ENCODE measurements around the gene JPH3. TPM values are rescaled to one million over a fixed set of nuclear protein-coding genes. Genes with fewer than 3 reads are reported as not detected.

JPH3 gene
- total and polyA plus RNA-seq, 3 experiments from 2014 or later: not detected

- CTCF ChIA-PET: interaction anchor here (1.1 kb wide), 1 partner anchor 9 kb away, joined by 3 read pairs; no protein-coding TSS in a partner anchor
- DNase-seq: peak in 1 of 5 donors; percentile 52
Observed at GRCh38 chr16:87560428-87561199, 41.7 kb upstream of the JPH3 start.

GRCh38 chr16:87561200-87562105, 40.9 kb upstream of the JPH3 start:
- Mint-ChIP-seq H3K4me3 (no peak overlapping the region), H3K9me3 (no peaks in the 10 kb centered on the region), H3K27ac (no peak overlapping the region), H3K27me3 (peaks cover 3 to 4% of the 10 kb centered on the region in 2 donors), H3K36me3 (no peaks in the 10 kb centered on the region), H3K4me1 (no peaks in the 10 kb centered on the region)
- ChIA-PET POLR2A (no interaction called here), CTCF (interaction anchor here (1.1 to 2.2 kb wide), 2 partner anchors 10 kb away, joined by 3 to 6 read pairs; no protein-coding TSS in a partner anchor)
- DNase-seq: no peak
- Histone ChIP-seq H3K4me1 (ENCODE audit: insufficient read depth, low read length) (no peaks in the 10 kb centered on the region), H3K4me3 (ENCODE audit: low read length) (no peak overlapping the region), H3K27ac (ENCODE audit: low read depth, low read length) (no peak overlapping the region), H3K36me3 (ENCODE audit: insufficient read depth, low read length) (no peaks in the 10 kb centered on the region), H3K9me3 (ENCODE audit: low read length) (no peaks in the 10 kb centered on the region), H3K27me3 (ENCODE audit: insufficient read depth, low read length, poor library complexity, severe bottlenecking) (no peaks in the 10 kb centered on the region)

More at GRCh38 chr16:87560428-87561199, 41.7 kb upstream of the JPH3 start:
- no peak overlapping the region for H3K4me3 ChIP-seq (ENCODE audit: low read length)
- no peaks in the 10 kb centered on the region for H3K9me3 Mint-ChIP-seq
- H3K4me1 Mint-ChIP-seq: no peaks in the 10 kb centered on the region
- H3K9me3 ChIP-seq (ENCODE audit: low read length): no peaks in the 10 kb centered on the region
- H3K27ac Mint-ChIP-seq: peak overlapping the region in 2 of 8 donors; percentile 73 to 78
- H3K4me3 Mint-ChIP-seq: no peak overlapping the region
- H3K36me3 ChIP-seq (ENCODE audit: insufficient read depth, low read length): no peaks in the 10 kb centered on the region
- no peaks in the 10 kb centered on the region for H3K27me3 ChIP-seq (ENCODE audit: insufficient read depth, low read length, poor library complexity, severe bottlenecking)
- no peaks in the 10 kb centered on the region for H3K36me3 Mint-ChIP-seq
- no peak overlapping the region for H3K27ac ChIP-seq (ENCODE audit: low read depth, low read length)
- H3K27me3 Mint-ChIP-seq: peaks cover 3 to 8% of the 10 kb centered on the region in 2 donors
- POLR2A ChIA-PET: no interaction called here
- H3K4me1 ChIP-seq (ENCODE audit: insufficient read depth, low read length): no peaks in the 10 kb centered on the region

GRCh38 chr16:87562201-87562600, 40.1 kb upstream of the JPH3 start:
- H3K36me3 ChIP-seq (ENCODE audit: insufficient read depth, low read length): no peaks in the 10 kb centered on the region
- Mint-ChIP-seq H3K27ac (no peak overlapping the region), H3K36me3 (no peaks in the 10 kb centered on the region), H3K27me3 (peaks cover 4% of the 10 kb centered on the region in 2 donors), H3K4me1 (no peaks in the 10 kb centered on the region), H3K4me3 (no peak overlapping the region), H3K9me3 (no peaks in the 10 kb centered on the region)
- H3K27ac ChIP-seq (ENCODE audit: low read depth, low read length): no peak overlapping the region
- no peaks in the 10 kb centered on the region for H3K4me1 ChIP-seq (ENCODE audit: insufficient read depth, low read length)
- POLR2A ChIA-PET: no interaction called here
- H3K27me3 ChIP-seq (ENCODE audit: insufficient read depth, low read length, poor library complexity, severe bottlenecking): no peaks in the 10 kb centered on the region
- CTCF ChIA-PET: interaction anchor here (2.2 kb wide), 1 partner anchor 9 kb away, joined by 6 read pairs; no protein-coding TSS in a partner anchor
- DNase-seq: no peak
- no peak overlapping the region for H3K4me3 ChIP-seq (ENCODE audit: low read length)
- no peaks in the 10 kb centered on the region for H3K9me3 ChIP-seq (ENCODE audit: low read length)

- H3K27ac Mint-ChIP-seq: no peak overlapping the region
- CTCF ChIA-PET: interaction anchor here (0.6 to 2.2 kb wide), 3 partner anchors 8 to 72 kb away, joined by 3 to 6 read pairs (median 3); no protein-coding TSS in a partner anchor
- no peaks in the 10 kb centered on the region for H3K36me3 ChIP-seq (ENCODE audit: insufficient read depth, low read length)
- DNase-seq: no peak
- no peaks in the 10 kb centered on the region for H3K4me1 ChIP-seq (ENCODE audit: insufficient read depth, low read length)
- peaks cover 0 to 2% of the 10 kb centered on the region in 2 donors for H3K27me3 Mint-ChIP-seq
- no peak overlapping the region for H3K27ac ChIP-seq (ENCODE audit: low read depth, low read length)
- H3K27me3 ChIP-seq (ENCODE audit: insufficient read depth, low read length, poor library complexity, severe bottlenecking): no peaks in the 10 kb centered on the region
- H3K36me3 Mint-ChIP-seq: no peaks in the 10 kb centered on the region
- no peak overlapping the region for H3K4me3 Mint-ChIP-seq
- H3K4me1 Mint-ChIP-seq: no peaks in the 10 kb centered on the region
- POLR2A ChIA-PET: no interaction called here
- no peaks in the 10 kb centered on the region for H3K9me3 Mint-ChIP-seq
- H3K9me3 ChIP-seq (ENCODE audit: low read length): no peaks in the 10 kb centered on the region
- H3K4me3 ChIP-seq (ENCODE audit: low read length): no peak overlapping the region
Observed at GRCh38 chr16:87563022-87563421, 39.3 kb upstream of the JPH3 start.

- ChIA-PET CTCF (interaction anchor here (2.2 kb wide), 1 partner anchor 7 kb away, joined by 6 read pairs; no protein-coding TSS in a partner anchor), POLR2A (no interaction called here)
- Mint-ChIP-seq H3K27me3 (peaks cover under 1 to 2% of the 10 kb centered on the region in 2 donors), H3K4me3 (no peak overlapping the region), H3K36me3 (no peaks in the 10 kb centered on the region), H3K27ac (peak overlapping the region in 1 of 8 donors; percentile 23), H3K4me1 (no peaks in the 10 kb centered on the region), H3K9me3 (no peaks in the 10 kb centered on the region)
- Histone ChIP-seq H3K27ac (ENCODE audit: low read depth, low read length) (no peak overlapping the region), H3K9me3 (ENCODE audit: low read length) (no peaks in the 10 kb centered on the region), H3K4me3 (ENCODE audit: low read length) (no peak overlapping the region), H3K27me3 (ENCODE audit: insufficient read depth, low read length, poor library complexity, severe bottlenecking) (no peaks in the 10 kb centered on the region), H3K4me1 (ENCODE audit: insufficient read depth, low read length) (no peaks in the 10 kb centered on the region), H3K36me3 (ENCODE audit: insufficient read depth, low read length) (no peaks in the 10 kb centered on the region)
- DNase-seq: no peak
Observed at GRCh38 chr16:87563714-87564523, 38.4 kb upstream of the JPH3 start.

- Histone ChIP-seq H3K36me3 (ENCODE audit: insufficient read depth, low read length) (no peaks in the 10 kb centered on the region), H3K9me3 (ENCODE audit: low read length) (no peaks in the 10 kb centered on the region), H3K27me3 (ENCODE audit: insufficient read depth, low read length, poor library complexity, severe bottlenecking) (no peaks in the 10 kb centered on the region), H3K27ac (ENCODE audit: low read depth, low read length) (no peak overlapping the region), H3K4me1 (ENCODE audit: insufficient read depth, low read length) (no peaks in the 10 kb centered on the region), H3K4me3 (ENCODE audit: low read length) (no peak overlapping the region)
- H3K4me1 Mint-ChIP-seq: no peaks in the 10 kb centered on the region
- H3K4me3 Mint-ChIP-seq: no peak overlapping the region
- peaks cover 0 to 2% (median 0%) of the 10 kb centered on the region in 5 donors for H3K9me3 Mint-ChIP-seq
- no peak for DNase-seq
- H3K27ac Mint-ChIP-seq: peak overlapping the region in 1 of 8 donors; percentile 23
- H3K36me3 Mint-ChIP-seq: no peaks in the 10 kb centered on the region
- CTCF ChIA-PET: no interaction called here
- peaks cover 2 to 6% of the 10 kb centered on the region in 2 donors for H3K27me3 Mint-ChIP-seq
- POLR2A ChIA-PET: no interaction called here
Observed at GRCh38 chr16:87564524-87564778, 37.9 kb upstream of the JPH3 start.

GRCh38 chr16:87569601-87570571, 32.4 kb upstream of the JPH3 start:
- no peaks in the 10 kb centered on the region for H3K9me3 ChIP-seq (ENCODE audit: low read length)
- DNase-seq: no peak
- CTCF ChIA-PET: interaction anchor here (1.3 kb wide), 1 partner anchor 18 kb away, joined by 3 read pairs; no protein-coding TSS in a partner anchor
- no peaks in the 10 kb centered on the region for H3K4me1 ChIP-seq (ENCODE audit: insufficient read depth, low read length)
- Mint-ChIP-seq H3K9me3 (peaks cover 0 to 2% (median 0%) of the 10 kb centered on the region in 5 donors), H3K4me1 (no peaks in the 10 kb centered on the region), H3K27me3 (peaks cover 5 to 21% of the 10 kb centered on the region in 2 donors), H3K4me3 (no peak overlapping the region), H3K27ac (no peak overlapping the region), H3K36me3 (no peaks in the 10 kb centered on the region)
- no peak overlapping the region for H3K4me3 ChIP-seq (ENCODE audit: low read length)
- no peak overlapping the region for H3K27ac ChIP-seq (ENCODE audit: low read depth, low read length)
- H3K36me3 ChIP-seq (ENCODE audit: insufficient read depth, low read length): no peaks in the 10 kb centered on the region
- POLR2A ChIA-PET: no interaction called here
- no peaks in the 10 kb centered on the region for H3K27me3 ChIP-seq (ENCODE audit: insufficient read depth, low read length, poor library complexity, severe bottlenecking)
